GM18519 (cell line): Measurements from ENCODE around the gene TCF15.
"Not testable (repeated sequence)": the region's sequence is repeated elsewhere in the genome, so short reads cannot be mapped to it uniquely, and the experiment has no call there.

Source experiments
- ATAC-seq: cut with Tn5 transposase; IDR thresholded peaks from one replicate; pipeline ENCODE4 v1.9.1; 2021; ENCODE audit warnings: mild to moderate bottlenecking, moderate library complexity; ENCODE audit not compliant: unreplicated experiment, low FRiP score

Gene TCF15

DNA sequence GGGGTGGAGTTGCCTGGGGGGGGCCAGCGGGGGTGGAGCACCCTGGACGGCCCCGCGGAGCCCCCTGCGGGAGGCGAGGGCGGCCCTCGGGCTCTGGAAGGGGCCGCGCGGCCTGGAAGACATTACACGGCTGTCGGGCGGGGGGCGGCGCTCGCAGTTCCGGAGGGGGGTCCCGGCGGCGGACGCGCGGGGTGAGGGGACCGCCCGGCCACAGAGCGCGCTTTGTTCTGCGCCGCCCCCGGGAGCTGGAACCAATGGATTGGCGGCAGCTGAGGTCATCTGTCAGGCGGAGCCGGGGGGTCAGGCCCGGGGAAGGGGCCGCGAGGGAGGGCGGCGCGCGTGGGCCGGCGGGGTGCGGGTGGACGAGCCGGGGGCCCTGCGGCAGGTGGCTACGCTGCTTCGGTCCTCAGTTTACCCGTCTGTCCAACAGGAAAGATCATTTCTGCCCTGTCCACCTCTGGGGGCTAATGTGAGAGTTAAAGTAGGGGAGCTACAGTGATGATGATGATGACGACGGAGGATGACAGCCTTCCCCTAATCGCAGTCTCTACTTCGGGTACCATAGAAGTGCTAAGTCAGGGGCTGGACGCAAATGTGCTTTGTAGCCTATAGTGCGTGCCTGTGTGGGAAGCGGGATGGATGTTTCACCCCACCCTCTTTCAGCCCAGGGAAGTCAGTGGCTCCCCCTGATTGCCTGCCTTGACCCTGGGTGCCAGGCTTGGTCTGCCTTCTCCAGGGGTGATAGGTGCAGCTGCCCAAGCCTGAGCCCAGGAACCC is 32.5 kb upstream of the TCF15 start:
- no peak for ATAC-seq

DNA sequence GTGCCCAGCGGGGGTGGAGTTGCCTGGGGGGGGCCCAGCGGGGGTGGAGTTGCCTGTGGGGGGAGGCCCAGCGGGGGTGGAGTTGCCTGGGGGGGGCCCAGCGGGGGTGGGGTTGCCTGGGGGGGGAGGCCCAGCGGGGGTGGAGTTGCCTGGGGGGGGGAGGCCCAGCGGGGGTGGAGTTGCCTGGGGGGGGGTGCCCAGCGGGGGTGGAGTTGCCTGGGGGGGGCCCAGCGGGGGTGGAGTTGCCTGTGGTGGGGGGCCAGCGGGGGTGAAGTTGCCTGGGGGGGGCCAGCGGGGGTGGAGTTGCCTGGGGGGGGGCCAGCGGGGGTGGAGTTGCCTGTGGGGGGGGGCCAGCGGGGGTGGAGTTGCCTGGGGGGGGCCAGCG is 31.9 kb upstream of the TCF15 start:
- ATAC-seq = not testable (repeated sequence)

DNA sequence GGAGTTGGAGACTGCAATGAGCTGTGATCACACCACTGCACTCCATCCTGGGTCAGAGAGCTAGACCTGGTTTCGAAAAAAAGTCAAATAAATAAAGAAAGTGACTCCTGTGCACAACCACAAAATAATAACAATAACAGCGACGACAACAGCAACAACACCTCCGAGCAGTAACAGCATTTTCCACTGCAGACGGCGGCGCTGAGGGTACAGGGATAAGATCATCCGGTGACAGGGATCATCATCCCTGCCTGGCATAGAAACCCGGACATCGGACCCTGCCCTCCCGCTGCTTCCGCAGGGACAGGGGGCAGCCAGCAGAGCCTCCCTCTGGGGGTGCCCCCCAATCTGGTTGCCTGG is 31.4 kb upstream of the TCF15 start:
- ATAC-seq = no peak

DNA sequence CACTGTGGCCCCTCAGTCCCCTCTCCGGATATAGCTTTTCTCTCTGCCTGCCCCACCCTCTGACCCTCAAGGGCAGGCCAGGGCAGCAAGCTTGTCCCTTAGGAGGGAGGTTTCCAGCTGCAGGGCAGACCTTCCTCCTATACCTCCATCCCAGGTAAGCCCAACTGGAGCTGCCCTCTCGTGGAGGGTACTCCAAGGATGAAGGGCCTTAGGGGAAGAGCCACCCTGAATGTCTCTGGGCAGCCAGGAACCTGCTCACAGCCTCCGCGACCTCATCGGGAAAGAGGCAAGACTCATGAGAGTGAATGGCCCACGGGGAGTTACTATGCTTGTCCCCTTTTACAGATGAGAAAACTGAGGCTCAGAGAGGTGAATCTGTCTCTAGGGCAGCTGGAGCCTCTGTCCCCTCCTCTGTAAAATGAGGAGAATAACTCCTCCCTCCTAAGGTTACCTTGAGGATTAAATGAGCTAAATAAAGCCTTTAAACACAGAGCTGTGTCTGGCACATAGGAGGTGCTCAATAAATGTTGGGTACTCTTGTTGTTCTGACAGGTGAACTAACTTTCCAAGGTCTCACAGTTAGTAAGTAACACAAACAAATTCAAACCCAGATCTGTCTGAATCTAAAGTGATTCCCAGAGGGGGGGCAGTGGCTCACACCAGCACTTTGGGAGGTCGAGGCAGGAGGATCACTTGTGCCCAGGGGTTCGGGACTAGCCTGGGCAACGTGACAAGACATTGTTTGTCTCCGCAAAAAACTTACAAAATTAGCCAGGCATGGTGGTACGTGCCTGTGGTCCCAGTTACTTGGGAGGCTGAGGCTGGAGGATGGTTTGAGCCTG is 30.8 kb upstream of the TCF15 start:
- no peak for ATAC-seq

DNA sequence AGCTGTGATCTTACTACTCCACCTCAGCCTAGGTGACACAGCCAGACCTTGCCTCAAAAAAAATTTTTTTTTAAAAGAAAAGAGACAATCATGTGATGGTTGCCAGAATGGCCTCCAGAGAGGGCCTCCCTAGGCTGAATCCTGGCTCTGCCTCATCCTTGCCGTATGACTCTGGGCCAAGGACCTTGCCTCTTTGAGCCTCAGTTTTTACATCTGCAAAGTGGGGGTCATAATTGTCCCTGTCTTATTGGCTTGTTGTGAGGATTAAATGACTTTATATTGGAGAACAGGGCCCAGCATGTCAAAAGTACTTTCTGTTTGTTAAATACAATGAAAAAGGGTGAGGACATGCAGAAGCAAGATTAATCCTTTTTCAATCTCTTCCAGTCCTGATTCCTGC is 28.5 kb upstream of the TCF15 start:
- no peak for ATAC-seq

DNA sequence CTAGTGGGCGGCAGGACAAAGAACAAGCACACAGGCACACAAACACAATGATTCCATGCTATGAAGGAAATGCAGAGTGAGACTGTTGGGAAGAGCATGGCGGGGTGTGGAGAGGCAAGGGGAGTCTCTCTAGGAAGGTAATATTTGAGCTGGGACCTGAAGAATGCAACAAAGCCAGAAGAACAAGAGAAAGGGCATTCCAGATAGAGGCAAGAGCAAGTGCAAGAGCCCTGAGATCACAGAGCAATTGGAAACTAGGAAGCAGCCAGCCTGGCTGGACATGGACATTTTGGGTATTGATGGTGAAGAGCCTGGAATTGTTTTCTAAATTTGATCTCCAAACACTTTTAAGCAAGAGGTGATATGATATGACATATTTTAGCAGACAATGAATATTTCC is 27.4 kb upstream of the TCF15 start:
- no peak for ATAC-seq

DNA sequence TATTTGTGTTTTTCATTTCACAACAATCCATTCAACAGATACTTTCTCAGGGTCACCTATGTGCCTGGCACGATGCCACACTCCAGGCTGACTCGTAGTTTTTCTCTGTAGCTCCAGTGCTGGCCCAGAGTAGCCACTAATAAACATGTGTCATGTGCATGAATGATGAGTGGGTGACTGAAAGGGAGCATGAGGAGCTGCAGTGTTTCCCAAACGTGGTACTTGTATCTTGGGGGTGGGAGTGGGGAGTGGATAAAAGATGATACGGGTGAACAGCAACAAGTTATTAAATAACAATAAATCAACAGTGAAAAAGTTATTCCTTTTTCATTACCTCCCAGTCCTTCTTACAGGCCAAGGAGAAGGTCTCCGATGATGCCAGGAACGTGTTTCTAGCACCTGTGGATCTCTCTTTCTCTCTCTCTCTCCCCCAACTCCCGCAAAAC is 25.8 kb upstream of the TCF15 start:
- ATAC-seq = no peak

DNA sequence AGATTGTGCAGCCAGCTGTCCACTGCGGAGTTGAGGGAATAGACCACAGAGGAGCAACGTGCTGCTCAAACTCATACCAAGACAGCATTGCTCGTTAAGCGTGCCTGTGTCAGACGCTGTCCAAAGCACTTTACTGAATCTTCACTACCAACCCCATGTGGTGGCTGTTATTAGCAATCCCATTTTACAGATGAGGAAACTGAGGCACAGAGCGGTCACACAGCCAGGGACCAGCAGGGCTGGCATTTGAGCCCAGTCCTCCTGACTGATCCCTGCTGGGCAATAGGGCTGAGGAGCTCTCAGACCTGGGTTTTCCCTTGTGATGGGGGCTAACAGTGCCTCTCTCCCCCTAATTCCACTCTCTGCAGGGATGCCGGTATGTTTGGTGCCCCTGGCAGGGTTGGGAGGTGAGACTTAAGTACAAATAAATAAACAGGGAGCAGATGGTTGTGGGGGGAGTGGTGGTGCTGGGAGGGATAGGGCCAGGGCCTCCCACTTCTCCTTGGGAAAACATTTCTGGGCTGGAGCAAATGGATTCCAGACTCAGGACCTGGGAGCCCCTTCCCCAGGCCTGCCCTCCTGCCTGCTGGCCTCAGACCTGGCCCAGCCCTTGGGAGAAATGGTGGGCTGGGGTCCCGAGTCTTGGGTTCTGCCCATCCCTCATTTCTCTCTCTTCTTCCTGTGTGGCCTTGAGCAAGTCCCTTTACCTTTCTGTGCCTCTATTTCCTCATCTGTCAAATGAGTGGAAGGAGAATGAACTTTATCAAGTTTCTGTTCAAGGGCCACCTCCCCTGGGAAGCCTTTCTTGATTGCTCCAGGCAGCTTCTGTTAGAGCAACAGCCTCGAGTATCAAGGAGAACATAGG is 25.2 kb upstream of the TCF15 start:
- no peak for ATAC-seq

DNA sequence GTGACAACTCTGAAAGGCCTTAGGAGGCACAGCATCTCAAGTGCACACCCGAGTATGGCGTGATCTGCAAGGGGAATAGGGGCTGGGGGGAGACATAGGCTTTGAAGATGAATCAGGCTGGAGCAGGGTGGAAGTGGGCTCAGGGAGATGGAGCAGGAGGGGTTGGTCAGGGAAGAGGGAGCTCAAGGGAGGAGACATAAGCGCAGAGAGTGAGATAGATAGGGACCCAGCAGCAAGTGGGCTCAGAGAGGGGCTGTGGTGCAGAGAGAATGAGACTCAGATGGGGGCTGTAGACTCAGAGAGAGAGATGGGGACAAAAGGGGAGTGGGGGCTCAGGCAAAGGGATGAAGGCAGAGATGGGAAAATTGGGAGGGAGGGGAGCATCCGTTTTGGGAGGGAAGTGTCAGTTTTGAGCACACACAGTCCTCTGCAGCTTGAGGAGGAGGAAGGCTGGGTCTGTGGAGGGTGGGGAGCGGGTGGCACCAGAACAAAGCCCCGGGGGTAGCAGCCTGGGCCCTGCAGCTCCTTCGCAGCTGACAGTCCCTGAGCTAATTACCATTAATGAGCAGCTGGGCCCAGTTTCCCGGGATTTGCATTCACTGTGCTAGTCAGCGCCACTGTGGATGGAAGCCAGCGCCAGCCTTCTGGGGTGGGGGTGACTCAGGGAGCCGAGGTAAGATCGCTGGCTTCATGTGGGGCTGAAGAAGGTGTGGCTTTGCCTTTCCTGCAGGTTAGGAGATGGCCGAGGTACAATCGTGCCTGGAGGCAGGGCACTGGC is 24.2 kb upstream of the TCF15 start:
- ATAC-seq = no peak

DNA sequence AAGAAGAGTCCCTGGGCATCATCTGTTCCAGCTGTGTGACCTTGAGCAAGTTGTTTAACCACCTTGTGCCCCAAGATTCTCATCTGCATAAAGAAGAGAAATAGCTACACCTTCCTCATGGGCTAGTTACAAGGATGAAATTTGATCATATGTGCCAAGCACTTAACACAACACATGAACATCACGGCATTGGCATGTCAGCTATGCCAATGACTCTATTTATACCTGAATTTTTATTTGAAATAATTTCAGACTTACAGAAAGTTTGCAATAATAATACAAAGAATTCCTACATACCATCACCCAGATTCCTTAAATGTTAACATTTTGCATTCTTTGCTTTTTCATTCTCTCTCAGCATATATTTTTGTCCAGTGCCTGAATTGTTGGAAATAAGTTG is 21.0 kb upstream of the TCF15 start:
- no peak for ATAC-seq

DNA sequence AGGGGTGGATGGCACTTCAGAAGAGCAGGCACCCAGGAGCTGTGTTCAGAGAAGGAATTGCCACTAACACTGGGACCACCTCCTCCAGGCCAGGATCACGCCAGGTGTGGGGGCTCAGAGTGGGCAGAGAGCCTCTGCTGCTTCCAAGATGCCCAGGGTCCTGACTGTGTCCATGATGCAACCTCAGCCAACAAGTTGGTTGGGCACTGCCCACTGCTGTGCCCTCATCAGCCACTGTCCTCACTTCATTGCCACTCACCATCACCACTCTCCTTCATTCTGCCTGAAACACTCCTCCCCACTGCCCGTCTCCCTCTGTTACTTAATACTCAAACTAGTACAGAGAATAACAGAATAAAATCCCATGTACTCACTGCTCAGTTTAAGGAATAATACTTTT is 16.5 kb upstream of the TCF15 start:
- ATAC-seq = no peak

DNA sequence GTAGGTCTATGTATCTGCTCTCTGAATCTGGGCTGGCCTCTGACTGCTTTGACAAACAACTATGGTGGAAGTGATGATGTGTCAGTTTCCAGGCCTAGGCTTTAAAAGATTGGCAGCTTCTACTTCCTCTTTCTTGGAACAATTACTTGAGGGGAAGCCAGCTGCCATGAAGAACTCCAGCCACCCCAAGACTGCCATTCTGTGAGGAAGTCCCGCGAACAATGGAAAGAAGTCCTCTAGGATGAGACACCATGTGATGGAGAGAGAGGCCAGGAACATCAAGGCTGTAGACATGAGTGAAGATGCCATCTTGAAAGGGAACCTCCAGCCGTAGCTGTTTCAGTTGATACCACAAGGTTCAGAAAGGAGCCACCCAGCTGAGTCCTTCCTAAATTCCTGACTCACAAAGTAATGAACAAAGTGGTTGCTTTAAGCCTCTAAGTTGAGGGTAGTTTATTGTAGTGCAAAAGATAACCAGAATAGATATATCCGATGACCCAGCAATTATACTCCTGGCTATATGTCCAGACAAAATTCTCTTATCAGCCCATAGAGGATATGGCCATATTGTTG is 15.3 kb upstream of the TCF15 start:
- no peak for ATAC-seq

DNA sequence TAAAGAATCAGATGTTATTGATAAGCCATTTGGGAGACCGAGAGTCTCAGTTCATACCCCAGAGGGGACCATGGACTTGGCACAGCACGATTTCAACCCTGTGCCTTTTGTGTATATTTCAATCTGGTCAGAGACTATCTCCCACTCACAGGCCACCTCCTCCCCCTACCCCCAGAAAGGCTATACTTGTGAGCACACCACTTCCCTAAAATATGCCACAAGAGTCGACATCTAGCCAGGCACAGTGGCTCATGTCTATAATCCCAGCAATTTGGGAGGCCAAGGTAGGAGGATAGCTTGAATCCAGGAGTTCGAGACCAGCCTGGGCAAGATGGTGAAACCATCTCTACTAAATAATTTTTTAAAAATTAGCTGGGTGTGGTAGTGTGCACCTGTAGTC is 13.6 kb upstream of the TCF15 start:
- ATAC-seq = no peak

DNA sequence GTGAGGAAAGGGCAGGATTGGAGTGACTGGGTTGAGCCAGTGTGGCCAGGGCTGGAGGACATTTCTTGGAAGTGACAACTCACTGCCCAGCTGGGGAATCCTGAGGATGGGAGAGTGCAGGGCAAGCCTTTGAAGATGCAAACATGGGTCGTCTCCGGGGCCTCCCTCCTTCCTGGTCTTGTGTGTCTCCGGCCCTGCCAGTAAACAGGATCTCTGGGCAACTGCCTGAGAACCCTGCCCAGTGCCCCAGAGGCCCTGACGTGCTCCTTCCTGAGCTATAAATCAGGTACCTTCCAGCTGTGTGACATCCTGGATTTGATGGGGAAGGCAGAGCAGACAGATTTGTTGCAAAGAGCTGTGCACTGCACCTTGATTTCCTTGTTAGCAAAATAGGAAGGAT is 12.9 kb upstream of the TCF15 start:
- no peak for ATAC-seq

DNA sequence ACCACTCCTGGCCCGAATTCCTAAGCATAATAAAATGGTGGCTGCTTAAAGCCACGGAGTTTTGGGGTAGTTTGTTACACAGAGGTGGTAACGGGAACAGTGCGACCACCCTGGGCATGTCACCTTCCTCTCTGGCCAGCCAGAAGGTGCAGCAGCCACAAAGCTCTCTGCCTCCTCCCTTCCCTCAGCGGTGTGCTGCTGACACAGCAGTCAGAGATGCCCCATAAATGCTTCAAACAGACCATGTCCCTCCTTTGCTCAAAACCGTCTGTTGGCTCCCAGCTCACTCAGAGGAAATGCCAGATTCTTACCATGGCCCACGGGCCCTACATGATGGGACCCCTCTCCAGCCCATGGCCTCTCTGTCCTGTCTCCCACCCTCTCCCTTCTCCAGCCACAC is 12.1 kb upstream of the TCF15 start:
- no peak for ATAC-seq

DNA sequence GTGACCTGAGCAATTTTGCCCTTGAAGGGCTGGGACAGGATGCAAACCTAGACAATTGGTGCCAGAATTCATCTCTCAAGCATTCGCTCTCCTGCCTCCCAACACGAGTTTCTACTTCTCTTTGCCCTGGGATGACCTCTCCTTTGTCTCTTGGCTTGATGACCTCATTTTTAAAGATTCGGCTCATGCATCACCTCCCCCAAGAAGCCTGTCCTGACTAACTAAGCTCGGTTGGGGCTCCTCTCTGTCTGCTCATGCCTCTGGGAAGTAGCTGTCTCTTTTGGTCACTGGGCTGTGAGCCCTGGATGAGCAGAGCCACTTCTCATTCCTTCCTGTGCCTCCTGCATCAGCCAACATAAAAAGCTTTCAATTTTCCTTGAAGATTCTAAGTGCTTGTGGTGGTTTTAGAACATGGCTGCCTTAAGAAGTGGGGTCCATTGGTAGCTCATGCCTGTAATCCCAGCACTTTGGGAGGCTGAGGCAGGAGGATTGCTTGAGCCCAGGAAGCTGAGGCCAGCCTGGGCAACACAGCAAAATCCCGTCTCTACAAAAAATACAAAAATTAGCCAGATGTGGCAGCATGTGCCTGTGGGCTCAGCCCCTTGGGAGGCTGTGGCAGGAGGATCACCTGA is 11.1 kb upstream of the TCF15 start:
- no peak for ATAC-seq

DNA sequence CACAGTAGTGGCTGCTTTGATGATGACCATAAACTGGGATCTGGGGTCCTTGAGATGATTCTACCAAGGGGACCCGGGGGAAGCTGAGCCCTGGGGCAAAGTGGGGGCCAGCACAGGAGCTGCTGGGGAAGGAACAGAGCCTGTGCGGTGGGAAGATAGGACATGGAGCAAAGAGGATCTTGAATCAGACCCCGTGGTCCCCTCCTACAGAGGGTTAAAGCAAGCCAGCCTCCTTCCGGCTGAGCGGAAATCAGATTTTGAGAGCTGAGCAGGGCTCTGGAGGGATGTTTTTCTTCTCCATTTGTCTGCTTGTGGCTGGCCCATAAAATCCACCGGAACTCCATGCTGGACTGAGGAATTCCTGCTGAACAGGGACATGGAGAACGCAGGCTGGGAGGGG is 10.1 kb upstream of the TCF15 start:
- no peak for ATAC-seq

DNA sequence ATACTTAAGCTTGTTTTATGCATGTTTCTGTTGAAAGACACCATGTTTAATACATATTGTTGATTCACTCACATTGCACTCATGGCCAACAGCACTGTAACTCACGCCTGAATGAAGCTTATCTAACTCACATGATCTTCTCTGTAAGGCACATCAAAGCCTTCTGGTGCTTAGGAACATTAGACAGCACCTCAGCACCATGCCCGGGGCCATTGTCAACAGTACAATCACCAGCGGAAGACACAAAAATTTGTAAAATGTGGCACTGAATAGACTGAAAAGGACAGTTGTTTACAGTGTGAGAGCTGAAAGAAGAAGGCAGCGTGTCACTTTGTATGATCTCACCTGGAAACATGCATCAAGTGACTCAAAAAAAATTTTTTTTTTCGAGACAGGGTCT is 8.9 kb upstream of the TCF15 start:
- ATAC-seq = no peak

DNA sequence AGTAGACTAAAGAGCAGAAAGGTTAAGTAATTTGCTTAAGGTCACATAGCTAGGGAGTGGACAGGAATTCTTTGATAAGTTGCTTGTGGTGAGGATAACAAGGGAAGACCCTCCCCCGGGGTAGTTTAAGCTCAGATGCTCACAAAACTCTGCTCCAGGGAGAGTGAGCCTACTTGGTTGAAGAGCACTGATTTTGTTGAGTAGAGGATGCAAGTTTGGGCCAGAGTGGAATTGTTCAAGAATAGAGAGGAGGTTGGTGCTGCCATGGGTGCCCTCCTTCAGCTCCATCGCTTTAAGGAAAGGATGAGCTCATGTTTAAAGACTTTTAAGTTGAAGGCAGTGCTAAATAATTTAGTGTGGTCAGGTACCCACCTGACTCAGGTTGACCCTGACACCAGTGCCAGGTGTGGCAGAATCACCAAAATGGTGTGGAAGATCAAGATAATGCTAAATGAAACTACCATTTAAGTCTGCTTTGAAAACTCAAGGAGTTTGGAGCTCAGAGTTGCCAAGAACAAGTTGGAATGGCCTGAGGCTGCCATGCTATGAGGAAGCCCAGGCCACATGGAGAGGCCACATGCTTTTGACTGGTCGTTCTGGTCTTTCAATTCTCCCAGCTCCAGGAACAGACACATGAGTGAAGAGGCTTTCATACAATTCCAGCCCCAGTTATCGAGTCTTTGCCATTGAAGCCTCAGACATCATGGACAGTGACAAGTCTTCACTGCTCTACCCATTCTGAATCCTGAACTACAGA is 8.0 kb upstream of the TCF15 start:
- ATAC-seq = no peak
